ENCODE measurements around the gene CHST2. TPM values are rescaled to one million over a fixed set of nuclear protein-coding genes. Genes with fewer than 3 reads are reported as not detected.

Gene CHST2
- total RNA-seq, 4 donors from 2014 or later = 1.6 to 9.8 (median 5.1) TPM

DNA sequence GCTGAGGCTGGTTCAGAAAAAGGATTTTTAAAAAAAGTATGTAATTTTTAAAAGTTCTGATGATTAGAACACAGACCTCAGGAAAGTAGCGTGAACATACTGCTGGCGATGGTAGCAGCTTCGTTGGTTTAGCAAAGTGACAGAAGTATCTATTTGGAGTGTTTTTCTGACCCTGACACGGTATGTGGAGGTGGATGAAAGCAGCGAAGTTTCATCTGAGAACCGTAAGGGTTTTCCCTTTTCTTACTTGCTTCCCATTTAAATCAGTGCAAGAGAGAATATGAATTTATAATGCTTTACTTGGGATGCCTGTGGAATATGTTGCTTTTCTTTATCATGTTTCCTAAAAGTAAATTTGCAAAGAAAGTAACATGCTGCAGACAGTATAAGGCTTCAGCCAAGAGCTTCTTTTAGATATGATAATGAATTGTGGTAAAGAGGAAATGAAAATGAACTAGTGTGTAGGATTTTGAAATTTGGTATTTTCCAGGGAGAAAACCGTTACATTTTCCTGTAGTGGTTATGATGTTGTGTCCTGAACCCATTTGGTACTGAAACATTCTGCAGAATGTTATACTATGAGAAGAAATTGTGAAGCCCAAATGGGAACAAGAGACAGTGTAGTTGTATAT, 3.9 kb downstream of the CHST2 start:
- 76 to 83% methylated on average over 7 of the region's 7 CpGs for WGBS, 2 donors (ENCODE audit: low coverage in 1 of 2)
- no peaks in the 10 kb centered on the region for H3K36me3 ChIP-seq

DNA sequence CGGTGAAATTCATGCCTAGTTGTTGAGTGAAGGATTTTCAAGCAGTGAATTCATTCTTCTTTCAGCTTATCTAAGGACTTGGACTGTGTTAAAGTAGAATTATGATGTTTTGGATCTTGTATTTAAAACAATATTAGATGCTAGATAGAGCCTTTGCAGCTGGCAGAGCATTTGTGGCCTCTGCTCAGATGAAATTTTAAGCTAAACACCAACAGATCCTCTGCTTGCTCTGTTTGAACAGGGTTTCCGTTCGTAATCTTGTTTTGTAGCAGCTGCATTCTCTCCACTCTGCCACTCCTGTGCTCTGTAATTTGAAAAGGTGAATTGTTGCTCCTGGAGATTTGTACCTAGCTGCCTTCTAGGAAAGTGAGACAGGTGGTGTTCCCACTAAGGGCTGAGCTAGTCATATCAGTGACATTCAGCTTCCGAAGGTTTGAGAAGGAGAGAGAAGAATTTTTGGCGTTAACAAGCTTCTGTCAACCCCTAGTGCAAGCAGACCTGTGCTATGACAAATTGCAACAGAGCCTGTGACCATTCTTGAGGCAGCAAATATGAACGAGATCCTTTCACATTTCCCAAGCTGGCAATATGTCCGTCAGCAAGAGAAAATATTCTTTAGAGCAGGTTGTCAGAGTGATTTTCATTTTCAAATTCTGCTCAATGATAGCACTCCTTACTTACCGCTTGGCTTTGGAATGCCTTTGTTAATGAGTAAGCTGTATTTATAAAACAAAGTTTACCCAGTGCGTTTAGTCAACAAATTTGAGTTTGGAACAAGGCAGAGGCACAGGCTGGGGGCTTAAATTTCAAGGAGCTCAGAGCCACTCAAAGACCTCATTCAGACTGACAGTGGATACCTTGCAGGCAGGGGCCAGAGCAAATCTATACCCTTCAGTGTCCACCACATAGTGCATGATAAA, 5.3 kb downstream of the CHST2 start:
- TF ChIP-seq POLR2AphosphoS5 (IDR thresholded peaks at IDR 0.05) = no peak
- TF ChIP-seq POLR2A (IDR thresholded peaks at IDR 0.05) = no peak
- no peak for TF ChIP-seq EP300 (IDR thresholded peaks at IDR 0.05)
- TF ChIP-seq, protein P1, sequence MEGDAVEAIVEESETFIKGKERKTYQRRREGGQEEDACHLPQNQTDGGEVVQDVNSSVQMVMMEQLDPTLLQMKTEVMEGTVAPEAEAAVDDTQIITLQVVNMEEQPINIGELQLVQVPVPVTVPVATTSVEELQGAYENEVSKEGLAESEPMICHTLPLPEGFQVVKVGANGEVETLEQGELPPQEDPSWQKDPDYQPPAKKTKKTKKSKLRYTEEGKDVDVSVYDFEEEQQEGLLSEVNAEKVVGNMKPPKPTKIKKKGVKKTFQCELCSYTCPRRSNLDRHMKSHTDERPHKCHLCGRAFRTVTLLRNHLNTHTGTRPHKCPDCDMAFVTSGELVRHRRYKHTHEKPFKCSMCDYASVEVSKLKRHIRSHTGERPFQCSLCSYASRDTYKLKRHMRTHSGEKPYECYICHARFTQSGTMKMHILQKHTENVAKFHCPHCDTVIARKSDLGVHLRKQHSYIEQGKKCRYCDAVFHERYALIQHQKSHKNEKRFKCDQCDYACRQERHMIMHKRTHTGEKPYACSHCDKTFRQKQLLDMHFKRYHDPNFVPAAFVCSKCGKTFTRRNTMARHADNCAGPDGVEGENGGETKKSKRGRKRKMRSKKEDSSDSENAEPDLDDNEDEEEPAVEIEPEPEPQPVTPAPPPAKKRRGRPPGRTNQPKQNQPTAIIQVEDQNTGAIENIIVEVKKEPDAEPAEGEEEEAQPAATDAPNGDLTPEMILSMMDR (IDR thresholded peaks at IDR 0.05) = no peak
- WGBS, 2 donors (ENCODE audit: low coverage in 1 of 2) = 51 to 53% methylated on average over 8 to 9 of the region's 9 CpGs
- Histone ChIP-seq H3K36me3 (no peaks in the 10 kb centered on the region), H3K9me3 (no peaks in the 10 kb centered on the region), H3K27ac (no peak overlapping the region), H3K27me3 (peaks cover 24% of the 10 kb centered on the region), H3K4me1 (peaks cover 0 to 19% (median 11%) of the 10 kb centered on the region in 3 donors), H3K4me3 (no peak overlapping the region)
- no peak for ATAC-seq

More for the DNA sequence above, 3.9 kb downstream of the CHST2 start:
- Histone ChIP-seq H3K9me3 (no peaks in the 10 kb centered on the region), H3K4me3 (no peak overlapping the region), H3K27ac (no peak overlapping the region), H3K4me1 (peaks cover 0 to 20% (median 11%) of the 10 kb centered on the region in 3 donors), H3K27me3 (peaks cover 31% of the 10 kb centered on the region)
- ATAC-seq = no peak
- no peak for TF ChIP-seq EP300 (IDR thresholded peaks at IDR 0.05)
- TF ChIP-seq, protein P1 (IDR thresholded peaks at IDR 0.05) = no peak
- TF ChIP-seq POLR2A (IDR thresholded peaks at IDR 0.05) = no peak
- no peak for TF ChIP-seq POLR2AphosphoS5 (IDR thresholded peaks at IDR 0.05)

DNA sequence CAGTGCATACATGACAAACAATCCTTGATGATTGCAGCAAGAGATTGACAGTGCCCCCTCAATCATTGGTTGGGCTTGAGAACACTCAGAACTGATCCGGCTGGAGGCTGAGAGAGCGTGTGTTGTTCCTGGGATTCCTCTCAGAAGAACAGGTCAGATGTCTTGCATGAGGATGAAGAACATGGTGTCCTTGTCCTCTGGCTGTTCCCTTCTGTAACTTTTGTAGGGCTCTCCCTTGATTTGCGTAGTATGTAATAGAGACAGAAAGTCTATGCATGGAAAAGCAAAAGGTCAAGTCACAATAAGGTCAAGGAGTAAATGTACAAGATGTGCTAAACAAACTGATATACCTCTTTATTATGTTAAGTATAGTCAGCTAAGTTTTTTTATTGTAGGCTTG, 8.2 kb downstream of the CHST2 start:
- 93 to 100% methylated on average over 1 to 3 of the region's 3 CpGs for WGBS, 2 donors (ENCODE audit: low coverage in 1 of 2)
- Histone ChIP-seq H3K4me3 (no peak overlapping the region), H3K27ac (no peak overlapping the region), H3K9me3 (no peaks in the 10 kb centered on the region), H3K27me3 (no peaks in the 10 kb centered on the region), H3K4me1 (no peaks in the 10 kb centered on the region), H3K36me3 (no peaks in the 10 kb centered on the region)
- TF ChIP-seq, protein P1 (IDR thresholded peaks at IDR 0.05) = no peak
- TF ChIP-seq EP300 (IDR thresholded peaks at IDR 0.05) (no peak), POLR2A (IDR thresholded peaks at IDR 0.05) (no peak), POLR2AphosphoS5 (IDR thresholded peaks at IDR 0.05) (no peak)
- no peak for ATAC-seq

DNA sequence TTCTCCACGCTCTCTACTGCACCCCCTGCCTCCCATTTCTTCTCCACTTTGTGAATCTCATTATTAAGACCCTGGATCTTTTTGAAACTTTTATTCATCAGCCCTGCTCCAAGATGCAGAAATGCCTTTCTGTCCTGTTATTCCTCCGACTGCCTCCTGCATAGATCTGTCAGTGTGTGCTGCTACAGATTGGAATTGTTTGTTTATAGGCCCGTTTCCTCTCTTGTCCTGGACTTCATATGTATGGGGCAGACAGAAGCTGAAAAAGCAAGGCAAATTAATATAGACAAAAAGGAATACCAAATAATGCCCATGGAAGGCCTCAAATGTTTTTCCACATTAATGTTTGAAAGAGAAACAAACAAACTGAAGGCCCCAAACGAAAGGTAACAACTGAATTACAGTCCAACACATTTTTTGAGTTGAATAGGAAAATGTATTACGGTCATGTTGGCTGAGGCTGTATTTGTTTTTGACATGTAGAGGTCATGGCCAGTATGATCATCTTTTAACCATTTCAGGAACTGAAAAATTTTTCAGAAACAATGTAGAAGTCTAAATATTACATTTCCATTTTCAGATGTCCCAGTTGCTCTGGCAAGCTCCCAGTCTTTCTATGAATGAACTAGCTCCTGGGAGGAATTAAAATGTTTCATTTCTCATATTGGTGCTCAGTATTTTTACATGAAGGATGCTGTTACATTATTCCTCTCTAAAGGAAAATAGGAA, 8.8 kb downstream of the CHST2 start:
- WGBS, 2 donors (ENCODE audit: low coverage in 1 of 2) = 67 to 75% methylated on average over 3 to 5 of the region's 5 CpGs
- TF ChIP-seq POLR2AphosphoS5 (IDR thresholded peaks at IDR 0.05) (no peak), POLR2A (IDR thresholded peaks at IDR 0.05) (no peak), EP300 (IDR thresholded peaks at IDR 0.05) (no peak)
- TF ChIP-seq, protein P1 (IDR thresholded peaks at IDR 0.05) = no peak
- no peak overlapping the region for H3K4me3 ChIP-seq
- H3K27ac ChIP-seq = no peak overlapping the region
- H3K9me3 ChIP-seq = no peaks in the 10 kb centered on the region
- H3K27me3 ChIP-seq = no peaks in the 10 kb centered on the region
- ATAC-seq = no peak
- H3K36me3 ChIP-seq = no peaks in the 10 kb centered on the region
- no peaks in the 10 kb centered on the region for H3K4me1 ChIP-seq

Measured in gastroesophageal sphincter (tissue), 4 donors.